CD4-positive, alpha-beta T cell treated with Interleukin-17A for 1 hour (primary cell): ENCODE data around the gene SHROOM4.

ENCODE experiments used
- DNase-seq: peaks from one replicate; pipeline ENCODE4 v3.0.0-alpha.2; 2020

SHROOM4 gene

DNA sequence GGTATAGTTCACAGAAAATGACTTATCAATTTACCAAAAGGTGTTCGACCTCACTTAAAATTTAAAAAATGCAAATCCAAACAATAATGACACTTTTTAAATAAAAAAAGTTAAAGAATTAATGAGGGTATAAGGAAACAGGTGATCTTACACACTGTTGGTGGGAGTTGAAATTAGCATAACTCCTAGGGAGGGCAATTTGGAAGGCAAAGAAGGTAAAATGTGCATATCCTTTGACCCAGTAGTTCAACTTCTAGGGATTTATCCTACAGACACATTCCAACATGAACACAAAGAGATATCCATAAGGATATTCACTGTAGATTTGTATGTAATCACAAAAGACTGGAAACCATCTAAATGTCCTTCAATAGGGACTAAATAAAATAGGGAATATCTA lies 199.5 kb downstream of the SHROOM4 start:
- DNase-seq: no peak

DNA sequence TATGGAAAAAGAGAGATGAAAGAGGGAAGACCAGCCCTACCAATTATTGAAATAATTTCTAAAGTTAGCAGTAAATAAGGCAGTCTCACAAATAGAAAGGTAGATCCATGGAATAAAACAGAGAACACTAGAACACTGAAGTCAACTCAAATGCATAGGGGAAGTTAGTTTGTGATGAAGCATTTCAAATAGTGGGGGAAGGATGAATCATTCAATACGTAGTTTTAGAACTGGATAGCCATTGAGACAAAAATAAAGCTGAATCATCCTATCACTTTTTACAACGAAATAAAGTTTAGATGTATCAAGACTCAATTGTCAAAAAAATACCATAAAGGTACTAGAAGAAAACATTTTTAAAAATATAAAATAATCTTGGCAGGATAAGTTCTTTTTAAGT lies 200.1 kb downstream of the SHROOM4 start:
- DNase-seq: no peak

DNA sequence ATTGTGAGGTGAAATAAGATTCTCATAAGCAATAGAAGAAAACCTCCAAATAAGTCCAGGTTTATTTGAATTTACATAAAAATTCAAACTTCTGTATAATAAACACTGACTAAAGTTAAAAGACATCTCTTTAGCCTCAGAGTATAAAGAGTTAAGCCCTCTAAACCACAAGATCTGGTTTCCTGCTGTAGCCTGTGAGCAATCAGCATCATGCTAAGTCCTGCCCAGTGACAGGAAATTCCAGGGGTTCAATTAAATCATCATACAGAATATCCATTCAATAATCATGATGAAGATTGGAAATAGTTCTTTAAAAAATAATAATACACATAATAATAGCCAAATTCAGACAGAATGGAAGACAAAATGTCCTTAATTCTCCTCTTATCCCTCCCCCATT lies 204.2 kb downstream of the SHROOM4 start:
- DNase-seq: no peak

DNA sequence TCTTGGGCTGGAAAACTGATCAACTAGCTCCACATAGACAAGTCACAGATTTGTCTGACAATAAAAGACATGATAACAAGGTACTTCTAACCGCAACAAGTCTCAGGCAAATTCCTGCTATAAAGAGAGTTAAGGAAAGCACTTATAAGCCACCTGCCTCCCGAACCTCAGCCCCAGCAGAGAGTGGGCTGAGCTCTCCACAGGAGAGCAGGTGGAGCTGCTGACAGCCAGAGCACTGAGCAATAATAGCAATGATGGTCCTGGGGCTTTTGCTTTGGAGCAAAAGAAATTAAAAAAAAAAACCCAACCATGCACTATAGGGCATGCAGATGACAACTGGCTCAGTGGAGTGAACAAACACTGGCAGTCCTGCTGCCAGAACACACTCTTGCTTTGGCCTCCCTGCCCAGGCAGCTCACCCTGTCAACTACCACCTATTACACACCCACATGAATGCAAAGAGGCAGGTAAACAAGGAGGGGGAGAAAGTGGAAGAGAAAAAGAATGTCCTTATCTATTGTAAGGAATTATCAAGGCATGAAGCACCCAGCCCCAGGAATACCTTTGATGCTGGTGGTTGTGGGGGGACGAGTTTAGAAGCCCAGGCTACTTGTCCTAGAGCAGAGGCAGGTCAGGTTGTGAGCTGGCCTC lies 207.6 kb downstream of the SHROOM4 start:
- no peak for DNase-seq

DNA sequence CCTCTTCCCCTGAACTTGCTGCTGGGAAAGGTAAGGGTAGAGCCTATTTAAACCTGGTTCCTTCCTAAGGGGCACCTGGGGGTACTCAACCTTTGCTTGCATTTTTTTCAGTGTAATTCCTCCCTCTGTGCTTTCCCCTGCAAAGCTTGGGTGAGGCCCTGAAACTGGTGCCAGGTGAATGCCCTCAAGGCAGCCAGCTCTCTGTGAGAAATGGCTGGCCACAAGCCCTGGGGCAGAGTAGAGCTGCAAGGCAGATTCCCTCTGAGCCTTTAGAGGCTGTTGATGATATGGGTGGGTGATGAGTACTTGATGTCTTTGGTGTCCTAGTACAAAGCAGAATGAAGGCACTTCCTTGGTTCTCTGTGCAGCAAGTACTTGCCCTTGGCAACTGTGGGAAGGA lies 217.9 kb downstream of the SHROOM4 start:
- no peak for DNase-seq

DNA sequence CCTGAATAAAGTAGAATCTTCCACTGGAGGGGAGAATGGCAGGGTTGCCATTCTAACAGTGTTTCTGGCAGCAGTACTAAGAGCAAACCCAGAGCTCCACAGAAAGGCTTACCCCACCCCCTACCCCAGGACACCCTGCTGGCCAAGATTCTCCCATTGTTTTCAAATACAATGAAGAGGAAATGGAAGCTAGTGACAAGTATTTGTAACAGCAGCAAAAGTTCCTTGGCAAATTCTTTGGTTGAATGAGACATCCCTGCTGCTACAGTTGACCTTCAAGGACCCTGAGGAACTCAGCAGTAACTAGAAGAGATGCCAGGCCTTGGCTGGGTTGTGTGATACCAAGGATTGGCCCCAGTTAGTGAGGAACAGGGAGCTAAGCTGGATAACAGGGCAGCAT lies 219.2 kb downstream of the SHROOM4 start:
- no peak for DNase-seq

DNA sequence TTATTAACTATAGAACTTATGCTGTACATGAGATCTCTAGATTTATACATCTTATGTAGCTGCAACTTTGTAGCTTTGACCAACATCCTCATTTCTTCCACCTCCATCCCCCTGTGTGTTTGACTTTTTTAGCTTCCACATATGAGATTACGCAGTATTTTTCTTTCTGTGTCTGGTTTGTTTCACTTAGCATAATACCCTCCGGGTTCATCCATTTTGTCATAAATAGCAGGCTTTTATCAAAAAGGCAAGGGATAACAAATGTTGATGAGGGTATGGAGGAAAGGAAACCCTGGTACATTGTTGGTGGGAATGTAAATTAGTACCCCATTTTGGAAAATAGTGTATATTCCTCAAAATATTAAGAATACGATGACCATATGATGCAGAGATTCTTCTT lies 227.0 kb downstream of the SHROOM4 start:
- no peak for DNase-seq

DNA sequence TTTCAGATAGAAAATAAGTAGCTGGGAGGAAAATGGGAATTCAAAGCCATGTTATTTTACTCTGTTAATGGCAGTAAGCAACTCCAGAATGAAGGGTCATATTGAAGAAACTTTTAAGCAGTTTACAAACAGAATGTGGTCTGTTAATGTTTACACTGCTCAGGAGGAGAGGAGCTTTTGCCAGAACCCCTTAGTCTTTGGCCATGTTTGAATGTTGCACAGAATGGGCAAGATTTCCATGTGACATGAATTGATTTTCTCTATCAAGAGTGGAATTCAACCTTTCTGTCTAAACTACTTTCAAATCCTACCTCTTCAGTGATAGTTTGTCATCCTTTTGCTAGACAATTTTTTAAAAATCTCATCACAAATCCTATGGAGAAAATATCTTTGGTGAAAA lies 227.6 kb downstream of the SHROOM4 start:
- no peak for DNase-seq

DNA sequence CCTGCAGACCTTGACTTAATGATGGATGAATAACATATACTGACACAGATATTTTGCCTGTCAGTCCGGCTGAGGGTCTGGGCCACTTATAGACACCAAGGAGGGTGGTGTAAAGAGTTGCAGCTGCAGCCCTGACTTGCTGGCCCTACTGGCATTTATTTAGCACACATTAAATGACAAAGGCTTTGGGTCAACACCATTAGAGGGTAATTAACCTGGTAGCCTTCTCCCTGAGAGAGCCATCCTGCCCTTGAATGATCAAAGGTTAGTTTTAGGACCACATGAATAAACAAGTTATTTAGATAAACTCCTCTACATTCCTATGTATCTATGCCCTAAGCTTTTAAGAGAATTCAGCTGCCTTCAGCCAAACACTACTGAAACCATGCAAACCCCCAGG lies 232.6 kb downstream of the SHROOM4 start:
- no peak for DNase-seq

DNA sequence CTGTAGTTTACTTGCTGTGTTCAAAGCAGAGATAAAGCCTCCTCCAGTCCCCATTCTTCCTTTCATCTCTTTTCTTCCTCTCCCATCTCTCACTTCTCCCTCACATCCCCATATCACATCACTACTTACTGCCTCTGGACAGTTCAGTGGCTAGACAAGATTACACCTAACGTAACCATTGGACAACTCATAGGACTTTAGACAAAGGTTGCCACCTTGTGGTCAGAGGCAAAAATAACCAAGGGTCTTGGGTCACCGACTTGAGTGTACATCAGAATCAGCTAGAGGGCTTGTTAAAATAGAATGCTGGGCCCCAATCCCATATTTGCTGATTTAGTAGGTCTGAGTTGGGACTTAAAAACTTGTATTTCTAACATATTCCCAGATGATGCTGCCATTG lies 234.0 kb downstream of the SHROOM4 start:
- DNase-seq: peak; percentile 52

DNA sequence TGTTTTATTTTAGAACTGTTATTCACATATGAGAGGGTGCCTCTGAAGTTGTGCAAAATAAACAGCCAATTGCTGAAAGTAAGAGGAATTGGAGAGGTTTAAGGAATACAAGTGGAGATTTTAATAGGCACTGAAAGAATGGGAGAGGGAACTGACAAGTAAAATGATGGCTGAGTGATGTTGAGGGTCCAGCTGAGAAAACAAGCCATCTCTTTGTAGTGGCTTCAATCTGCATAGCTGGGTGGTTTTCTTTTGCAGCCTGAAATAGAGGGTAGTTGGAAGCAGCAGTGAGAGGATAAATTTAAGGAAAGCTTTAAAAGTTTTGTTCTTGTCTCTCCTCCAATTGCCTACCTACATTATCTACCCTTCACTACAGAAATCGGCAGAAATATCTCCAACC lies 236.7 kb downstream of the SHROOM4 start:
- no peak for DNase-seq

DNA sequence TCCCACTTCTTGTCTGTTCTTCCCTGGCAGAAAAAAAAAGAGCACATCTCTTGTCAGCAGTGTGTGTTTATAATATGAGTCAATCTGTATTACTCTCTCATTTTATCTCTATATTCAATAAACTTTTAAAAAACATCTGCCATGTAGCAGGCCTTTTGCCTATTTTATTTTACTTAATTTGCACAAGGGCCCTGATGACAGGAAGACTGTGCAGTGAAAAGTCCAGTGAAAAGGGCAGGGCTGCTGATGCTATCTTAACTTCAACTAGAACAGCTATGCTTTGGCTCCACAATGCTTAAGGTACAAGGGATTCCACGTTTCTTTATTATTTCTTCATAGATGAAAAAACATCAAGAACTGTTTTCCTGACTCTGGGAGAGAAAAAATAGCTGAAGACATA lies 246.4 kb downstream of the SHROOM4 start:
- no peak for DNase-seq

DNA sequence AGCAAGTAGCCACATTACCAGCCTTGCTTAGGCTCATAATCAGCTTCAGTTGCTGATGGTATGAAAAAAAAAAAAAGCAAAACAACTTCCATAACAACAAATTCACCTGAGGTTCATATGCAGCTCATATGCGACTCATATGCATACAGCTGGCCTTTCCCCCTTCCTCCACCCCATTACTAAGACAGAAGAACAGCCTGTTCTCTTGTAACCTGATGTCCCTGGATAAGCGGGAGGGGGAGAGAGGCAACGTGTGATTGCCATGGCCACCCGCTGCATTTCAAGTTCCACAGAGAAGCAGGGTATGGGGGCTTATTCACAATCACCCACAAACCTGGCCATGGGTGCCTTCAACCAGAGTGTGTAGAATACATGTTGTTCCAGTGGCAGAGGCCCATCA lies 248.3 kb downstream of the SHROOM4 start:
- no peak for DNase-seq
